Diencephalon (tissue), 1 donor: ENCODE results near the gene MMEL1. TPM values are rescaled to one million over a fixed set of nuclear protein-coding genes. Genes with fewer than 3 reads are reported as not detected.

Experiments used
- total RNA-seq: library from RNA; depleted of rRNA; stranded (reverse); fragments of >200 nt; gene quantifications from one replicate; pipeline ENCODE4 v1.2.3, GENCODE V29; 2014

Gene MMEL1
- 4.6 TPM for total RNA-seq

GRCh38 chr1:2632561-2633361, at the start of gene MMEL1:
Gene MMEL1 (minus strand): TSS chr1:2633016. CDS start chr1:2629484, 3,532 bp downstream.

GRCh38 chr1:2586154-2587070, 46.4 kb downstream of the MMEL1 start, which contains the start of gene PRXL2B:
Gene PRXL2B (plus strand): TSS chr1:2586777. CDS start chr1:2586886, 109 bp downstream.

GRCh38 chr1:2556277-2556677, 76.5 kb downstream of the MMEL1 start, which contains the start of gene TNFRSF14:
Gene TNFRSF14 (plus strand): TSS chr1:2556371. CDS start chr1:2556665, 294 bp downstream.

Other genes starting within 250 kb of the MMEL1 start
- 15.7 TPM for gene MORN1, start 241.5 kb downstream of the MMEL1 start, total RNA-seq
- gene RER1, start 241.2 kb downstream of the MMEL1 start, total RNA-seq = 41.3 TPM
- gene PEX10, start 220.5 kb downstream of the MMEL1 start, total RNA-seq = 21.0 TPM
- gene PLCH2, start 156.7 kb downstream of the MMEL1 start, total RNA-seq = 16.1 TPM
- 39.4 TPM for gene PANK4, start 106.4 kb downstream of the MMEL1 start, total RNA-seq
- gene HES5, start 102.8 kb downstream of the MMEL1 start, total RNA-seq = 156 TPM
- gene TNFRSF14, start 76.6 kb downstream of the MMEL1 start, total RNA-seq = 2.8 TPM
- 30.2 TPM for gene PRXL2B, start 46.2 kb downstream of the MMEL1 start, total RNA-seq
- gene TTC34, start 168.7 kb upstream of the MMEL1 start, total RNA-seq = 0.46 TPM